HG03378 (cell line): ENCODE data around the gene CENPQ.
"Not testable (repeated sequence)": the region's sequence is repeated elsewhere in the genome, so short reads cannot be mapped to it uniquely, and the experiment has no call there.

Experiments used
- ATAC-seq: cut with Tn5 transposase; IDR thresholded peaks from one replicate; pipeline ENCODE4 v1.9.1; 2021; ENCODE audit warnings: mild to moderate bottlenecking, moderate library complexity; ENCODE audit not compliant: unreplicated experiment

CENPQ gene, protein sequence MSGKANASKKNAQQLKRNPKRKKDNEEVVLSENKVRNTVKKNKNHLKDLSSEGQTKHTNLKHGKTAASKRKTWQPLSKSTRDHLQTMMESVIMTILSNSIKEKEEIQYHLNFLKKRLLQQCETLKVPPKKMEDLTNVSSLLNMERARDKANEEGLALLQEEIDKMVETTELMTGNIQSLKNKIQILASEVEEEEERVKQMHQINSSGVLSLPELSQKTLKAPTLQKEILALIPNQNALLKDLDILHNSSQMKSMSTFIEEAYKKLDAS

DNA sequence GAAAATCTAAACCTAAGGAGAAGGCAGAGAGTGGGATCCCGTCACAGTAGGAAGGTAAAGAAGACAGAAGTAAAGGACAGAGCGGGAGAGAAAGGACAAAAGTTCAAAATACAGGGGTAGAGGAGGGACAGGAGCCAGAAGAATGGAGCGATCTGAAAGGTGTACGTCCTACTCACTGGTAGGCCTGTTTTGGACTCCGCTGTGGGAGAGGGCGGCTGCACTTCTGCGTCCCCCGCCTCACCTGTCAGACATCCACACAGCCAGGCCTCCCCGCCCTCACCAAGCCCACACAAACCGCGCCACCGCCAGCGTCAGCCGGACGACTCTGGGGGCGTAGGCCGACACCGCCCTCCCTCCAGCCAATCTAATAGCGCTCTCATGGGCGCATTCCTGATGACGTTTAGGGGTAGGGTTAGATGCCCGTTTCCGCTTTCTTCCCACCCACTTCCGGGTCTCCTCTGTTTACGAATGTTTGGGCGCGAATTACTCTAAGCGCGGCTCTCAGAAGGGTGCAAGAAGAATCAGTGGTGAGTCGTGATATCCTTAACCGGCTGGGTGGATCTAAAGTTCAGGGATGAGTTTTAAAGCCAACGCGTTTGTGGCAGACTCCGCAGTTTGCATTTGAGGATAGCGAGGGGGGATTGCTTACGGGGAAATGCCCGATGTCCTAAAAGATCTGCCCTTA is at the start of gene CENPQ, which contains the start of gene MMUT:
Gene CENPQ (plus strand): TSS at position 444 of the 685 bp plus-strand sequence. CDS start 6,807 bp downstream, outside the sequence.
Gene MMUT (minus strand): TSS at position 327 of the 685 bp plus-strand sequence. CDS start 3,787 bp downstream, outside the sequence.
- peak; percentile 98 for ATAC-seq

DNA sequence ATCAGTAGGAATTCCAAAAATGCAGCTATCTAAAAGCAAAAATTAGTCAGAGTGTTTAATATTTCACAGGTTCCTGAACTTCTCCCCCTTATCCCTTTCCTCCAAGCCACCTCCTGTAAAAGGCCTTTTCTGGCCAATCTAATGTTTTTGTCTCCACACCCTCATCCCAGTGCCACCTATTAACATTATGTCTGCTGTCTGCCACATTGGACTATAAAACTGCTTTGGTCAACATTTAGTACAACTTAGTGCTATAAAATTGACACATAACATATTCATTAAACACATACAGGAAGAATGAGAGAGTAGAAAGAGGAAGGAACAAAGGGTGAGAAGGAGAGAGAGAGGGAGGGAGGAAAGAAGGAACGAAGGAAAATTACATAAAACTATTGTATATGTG is 47.8 kb upstream of the CENPQ start:
- no peak for ATAC-seq

DNA sequence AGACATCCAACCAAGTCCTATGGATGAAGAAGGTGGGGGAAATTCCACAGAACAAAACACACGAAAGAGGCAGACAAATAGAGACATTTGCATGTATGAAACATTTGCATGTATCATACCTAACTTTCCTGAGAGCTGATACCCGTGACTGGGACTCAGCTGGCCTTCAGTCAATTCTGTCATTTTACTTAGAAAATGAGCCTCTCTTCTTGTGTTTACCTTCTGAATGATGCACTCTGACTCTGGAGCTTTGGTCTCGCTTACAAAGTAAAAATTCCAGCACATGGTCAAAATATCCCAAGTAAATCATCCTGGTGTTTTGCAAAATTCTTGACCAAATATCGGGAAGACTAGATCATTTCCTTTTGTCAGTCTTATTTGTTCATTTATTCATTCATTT is 47.0 kb upstream of the CENPQ start:
- ATAC-seq, result no peak

DNA sequence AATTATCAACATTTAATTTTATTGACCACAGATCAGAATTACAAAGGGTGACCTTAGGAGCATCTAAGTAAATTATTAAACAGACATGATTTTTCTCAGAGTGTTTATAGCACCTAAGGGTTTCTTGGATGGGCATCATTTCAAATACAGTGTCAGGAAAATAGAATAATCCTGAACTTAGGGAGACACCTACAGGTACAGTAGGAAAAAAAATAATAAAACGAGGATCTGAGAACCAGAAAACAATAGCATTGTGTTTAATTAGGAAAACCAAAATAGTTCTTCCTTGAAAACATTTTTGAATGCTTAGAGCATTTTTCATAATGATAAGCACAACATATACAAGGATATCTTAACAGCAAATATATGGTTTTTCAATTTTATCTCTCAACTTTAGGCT is 39.4 kb upstream of the CENPQ start:
- ATAC-seq, result no peak

DNA sequence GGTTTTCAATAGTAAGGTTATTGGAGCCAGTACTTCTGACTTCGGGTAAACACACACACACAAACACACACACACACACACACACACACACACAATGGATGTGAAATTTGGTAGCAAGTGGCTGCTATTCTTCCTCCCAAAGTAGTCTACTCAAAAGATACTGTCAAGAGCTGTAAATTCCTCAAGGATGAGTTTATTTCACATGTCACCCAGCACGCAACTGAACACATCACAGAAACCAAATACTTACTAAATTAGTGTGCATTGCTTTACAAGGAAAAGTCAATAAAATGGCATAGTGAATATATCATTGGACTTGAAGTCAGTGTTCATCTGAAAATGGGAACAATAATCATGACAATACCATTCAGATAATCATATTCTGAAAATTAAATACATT is 33.0 kb upstream of the CENPQ start:
- ATAC-seq, result no peak

DNA sequence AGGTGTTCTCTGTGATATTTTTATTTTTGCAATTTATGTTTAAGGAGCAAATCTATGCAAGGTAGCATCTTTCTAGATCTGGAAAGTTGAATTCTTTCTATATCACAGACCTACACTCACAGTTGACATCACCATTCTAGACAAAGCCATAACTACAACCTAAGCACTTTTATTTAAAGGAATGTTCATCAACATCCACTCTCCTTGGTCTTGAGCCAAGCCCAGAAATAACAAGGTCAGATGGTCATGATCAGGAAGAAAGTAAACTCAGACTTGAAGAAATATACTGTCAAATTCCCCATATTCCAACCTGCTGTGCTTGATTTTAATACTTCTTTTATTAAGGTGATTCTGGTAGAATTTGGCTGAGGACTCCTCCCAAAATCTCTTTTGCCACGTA is 32.3 kb upstream of the CENPQ start:
- no peak for ATAC-seq

DNA sequence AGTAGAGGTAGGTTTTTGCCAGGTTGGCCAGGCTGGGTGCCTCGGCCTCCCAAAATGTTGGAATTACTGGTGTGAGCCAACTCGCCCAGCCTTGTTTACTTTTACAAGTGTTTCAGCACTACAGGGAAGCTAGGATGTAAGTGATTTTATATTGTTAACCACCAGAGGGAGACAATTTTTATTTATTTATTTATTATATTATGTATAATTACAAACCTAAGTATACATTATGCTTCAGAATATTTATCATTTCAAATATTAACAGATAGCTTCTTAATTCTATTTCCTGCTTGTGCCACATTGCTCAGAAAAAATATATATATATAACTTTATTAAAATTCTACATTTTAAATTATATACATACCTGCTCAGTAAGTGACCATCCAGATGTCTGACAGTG is 9.9 kb upstream of the CENPQ start:
- no peak for ATAC-seq

DNA sequence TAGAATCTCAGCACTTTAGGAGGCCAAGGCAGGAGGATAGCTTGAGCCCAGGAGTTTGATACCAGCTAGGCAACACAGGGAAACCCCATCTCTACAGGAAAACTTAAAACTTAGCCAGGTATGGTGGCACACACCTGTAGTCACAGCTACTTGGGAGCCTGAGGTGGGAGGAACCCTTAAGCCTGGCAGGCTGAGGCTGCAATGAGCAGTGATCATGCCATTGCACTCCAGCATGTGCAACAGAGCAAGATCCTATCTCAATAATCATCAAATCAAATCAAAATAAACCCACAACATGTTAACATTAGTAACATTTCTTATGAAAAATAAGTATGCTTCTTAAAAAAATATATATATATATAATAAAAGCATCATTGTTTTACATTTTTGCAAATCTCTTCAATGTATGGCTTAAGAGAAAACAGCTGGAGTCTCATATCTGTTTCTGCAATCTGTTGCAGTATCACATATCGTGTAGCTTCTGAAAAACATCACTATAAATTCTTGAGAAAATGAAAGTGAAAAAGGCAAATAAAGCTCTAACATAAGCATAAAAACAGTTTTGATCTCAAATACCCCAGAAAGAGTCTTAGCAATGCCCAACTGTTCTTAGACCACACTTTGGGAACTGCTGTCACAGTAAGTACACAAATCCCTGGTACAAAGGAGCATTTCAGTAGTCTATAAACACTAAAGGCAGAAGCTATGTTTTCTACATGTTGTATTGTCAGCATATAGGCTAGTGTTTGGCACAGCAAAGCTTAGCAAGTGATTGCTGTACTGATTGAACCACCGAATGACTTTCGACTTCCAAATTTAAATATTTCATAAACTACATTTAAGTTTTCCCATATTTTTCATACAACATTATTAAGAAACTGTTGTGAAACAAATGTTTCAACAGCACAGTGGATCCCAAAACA is 8.1 kb upstream of the CENPQ start:
- no peak for ATAC-seq

DNA sequence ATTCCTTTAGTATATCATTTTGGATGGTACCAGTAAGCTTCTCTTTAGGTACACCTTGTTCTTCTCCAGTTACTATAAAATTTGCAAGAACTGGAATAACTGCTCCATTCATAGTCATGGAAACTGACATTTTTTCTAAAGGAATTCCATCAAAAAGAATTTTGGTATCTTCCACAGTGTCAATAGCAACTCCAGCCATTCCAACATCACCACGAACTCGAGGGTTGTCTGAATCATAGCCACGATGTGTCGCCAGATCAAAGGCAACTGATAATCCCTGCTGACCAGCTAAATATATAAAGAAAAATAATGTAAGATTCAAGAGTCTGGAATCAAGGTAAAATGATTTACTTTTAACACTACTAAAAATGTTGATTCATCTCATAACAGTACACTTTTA is 5.4 kb upstream of the CENPQ start:
- ATAC-seq, result no peak

DNA sequence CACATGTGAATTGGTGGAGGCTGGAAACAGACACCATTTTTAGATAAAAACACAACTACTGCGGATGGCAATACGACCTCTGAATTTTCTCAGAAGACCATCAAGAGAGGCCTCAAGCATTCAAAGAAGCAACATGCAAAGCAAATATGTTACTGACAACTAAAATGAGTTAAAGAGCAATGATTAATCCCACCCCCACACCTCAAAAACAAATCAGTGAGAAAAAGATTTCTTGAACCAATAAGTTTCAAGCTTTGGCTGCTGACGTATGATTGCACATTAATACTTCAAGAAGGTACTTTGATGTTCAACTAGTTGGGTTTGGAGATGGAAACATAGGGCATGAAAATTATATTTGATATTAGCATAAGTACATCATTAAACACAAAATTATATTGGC is 1.1 kb upstream of the CENPQ start:
- no peak for ATAC-seq

DNA sequence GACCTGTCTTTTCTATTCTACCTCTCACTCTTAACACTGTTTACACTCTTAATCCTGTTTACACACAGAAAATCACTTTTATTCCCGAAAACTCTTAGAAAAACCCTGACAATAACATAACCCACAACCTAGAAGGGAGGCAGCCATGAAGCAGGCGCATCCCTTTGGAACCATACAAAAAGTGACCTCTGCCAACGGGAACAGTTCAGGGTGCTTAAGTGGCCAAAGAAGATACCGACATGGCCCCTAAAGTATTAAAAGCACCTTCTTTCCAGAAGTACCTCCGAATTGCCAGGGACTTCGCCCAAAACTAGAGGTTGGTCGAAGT is 607 bp upstream of the CENPQ start:
- peak; percentile 2 for ATAC-seq

DNA sequence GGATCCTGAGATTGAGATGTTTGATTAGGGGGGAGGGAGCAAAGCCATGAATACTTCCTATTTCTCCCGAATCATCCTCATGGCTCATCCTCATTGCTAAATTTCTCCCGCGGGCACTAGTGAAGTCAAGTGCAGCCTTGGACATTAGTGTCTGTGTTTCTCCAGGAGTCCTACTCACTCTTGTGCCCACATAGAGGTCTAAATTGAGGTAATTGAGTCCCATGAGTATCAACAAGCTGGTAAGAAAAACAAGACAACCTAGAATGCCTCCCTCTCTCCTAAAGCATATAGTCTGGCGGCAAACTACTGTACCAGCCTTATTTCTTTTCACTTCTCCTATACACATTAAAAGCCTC is 420 bp downstream of the CENPQ start:
- no peak for ATAC-seq

DNA sequence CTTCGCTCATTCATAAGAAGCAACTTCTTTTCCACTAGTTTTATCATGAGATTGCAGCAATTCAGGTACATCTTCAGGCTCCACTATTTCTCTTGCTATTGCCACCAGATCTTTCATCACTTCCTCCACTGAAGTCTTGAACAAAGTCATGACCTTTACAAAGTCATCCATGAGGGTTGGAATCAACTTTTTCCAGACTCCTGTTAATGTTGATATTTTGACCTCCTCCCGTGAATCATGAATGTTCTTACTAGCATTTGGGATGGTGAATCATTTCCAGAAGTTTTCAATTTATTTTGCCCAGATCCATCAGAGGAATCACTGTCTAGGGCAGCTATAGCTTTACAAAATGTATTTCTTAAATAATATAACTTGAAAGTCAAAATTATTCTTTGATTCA is 1.5 kb downstream of the CENPQ start:
- no peak for ATAC-seq

DNA sequence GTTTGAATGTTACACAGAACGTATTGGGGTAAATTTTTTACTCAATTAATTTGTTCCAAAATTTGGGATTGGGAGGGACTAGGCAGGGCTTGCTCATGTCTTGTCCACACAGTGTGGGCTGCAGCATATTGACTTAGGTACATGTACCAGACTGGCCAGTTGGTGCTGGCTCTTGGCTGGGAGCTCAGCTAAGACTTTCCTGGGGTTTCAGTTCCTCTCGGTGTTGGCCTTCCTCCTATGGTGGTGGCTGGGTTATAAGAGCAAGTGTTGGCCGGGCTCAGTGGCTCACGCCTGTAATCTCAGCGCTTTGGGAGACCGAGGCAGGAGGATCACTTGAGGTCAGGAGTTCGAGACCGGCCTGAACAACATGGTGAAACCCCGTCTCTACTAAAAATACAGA is 4.9 kb downstream of the CENPQ start:
- no peak for ATAC-seq

DNA sequence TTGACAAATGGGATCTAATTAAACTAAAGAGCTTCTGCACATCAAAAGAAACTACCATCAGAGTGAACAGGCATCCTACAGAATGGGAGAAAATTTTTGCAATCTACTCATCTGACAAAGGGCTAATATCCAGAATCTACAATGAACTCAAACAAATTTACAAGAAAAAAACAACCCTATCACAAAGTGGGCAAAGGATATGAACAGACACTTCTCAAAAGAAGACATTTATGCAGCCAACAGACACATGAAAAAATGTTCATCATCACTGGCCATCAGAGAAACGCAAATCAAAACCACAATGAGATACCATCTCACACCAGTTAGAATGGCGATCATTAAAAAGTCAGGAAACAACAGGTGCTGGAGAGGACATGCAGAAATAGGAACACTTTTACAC is 13.4 kb downstream of the CENPQ start:
- not testable (repeated sequence) for ATAC-seq

DNA sequence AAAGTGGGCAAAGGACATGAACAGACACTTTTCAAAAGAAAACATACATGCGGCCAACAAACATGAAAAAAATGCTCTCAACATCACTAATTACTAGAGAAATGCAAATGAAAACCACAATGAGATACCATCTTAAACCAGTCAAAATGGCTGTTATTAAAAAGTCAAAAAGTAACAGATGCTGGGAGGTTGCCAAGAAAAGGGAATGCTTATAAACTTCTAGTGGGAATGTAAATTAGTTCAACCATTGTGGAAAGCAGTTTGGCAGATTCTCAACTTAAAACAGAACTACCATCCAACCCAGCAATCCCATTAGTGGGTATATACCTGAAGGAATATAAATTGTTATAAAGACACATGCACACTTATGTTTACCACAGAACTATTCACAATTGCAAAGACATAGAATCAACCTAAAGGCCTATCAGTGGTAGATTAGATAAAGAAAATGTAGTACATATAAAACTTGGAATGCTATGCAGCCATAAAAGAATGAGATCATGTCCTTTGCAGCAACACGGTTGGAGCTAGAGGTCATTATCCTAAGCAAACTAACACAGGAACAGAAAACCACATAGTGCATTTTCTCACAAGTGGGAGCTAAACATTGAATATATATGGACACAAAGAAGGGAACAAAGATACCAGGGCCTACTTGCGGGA is 16.3 kb downstream of the CENPQ start:
- no peak for ATAC-seq

DNA sequence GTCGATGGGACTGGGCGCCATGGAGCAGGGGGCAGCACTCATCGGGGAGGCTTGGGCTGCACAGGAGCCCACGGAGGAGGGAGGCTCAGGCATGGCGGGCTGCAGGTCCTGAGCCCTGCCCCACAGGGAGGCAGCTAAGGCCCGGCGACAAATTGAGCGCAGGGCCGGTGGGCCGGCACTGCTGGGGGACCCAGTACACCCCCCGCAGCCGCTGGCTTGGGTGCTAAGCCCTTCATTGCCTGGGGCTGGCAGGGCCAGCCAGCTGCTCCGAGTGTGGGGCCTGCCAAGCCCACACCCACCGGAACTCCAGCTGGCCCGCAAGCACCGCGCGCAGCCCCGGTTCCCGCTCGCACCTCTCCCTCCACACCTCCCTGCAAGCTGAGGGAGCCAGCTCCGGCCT is 18.7 kb downstream of the CENPQ start:
- not testable (repeated sequence) for ATAC-seq

DNA sequence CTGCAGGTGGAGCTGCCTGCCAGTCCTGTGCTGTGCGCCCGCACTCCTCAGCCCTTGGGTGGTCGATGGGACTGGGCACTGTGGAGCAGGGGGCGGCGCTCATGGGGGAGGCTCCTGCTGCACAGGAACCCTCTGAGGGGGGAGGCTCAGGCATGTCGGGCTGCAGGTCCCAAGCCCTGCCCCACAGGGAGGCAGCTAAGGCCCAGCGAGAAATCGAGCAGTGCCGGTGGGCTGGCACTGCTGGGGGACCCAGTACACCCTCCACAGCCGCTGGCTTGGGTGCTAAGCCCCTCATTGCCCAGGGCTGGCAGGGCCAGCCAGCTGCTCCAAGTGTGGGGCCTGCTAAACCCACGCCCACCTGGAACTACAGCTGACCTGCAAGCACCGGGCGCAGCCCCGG is 20.2 kb downstream of the CENPQ start:
- ATAC-seq, result not testable (repeated sequence)

DNA sequence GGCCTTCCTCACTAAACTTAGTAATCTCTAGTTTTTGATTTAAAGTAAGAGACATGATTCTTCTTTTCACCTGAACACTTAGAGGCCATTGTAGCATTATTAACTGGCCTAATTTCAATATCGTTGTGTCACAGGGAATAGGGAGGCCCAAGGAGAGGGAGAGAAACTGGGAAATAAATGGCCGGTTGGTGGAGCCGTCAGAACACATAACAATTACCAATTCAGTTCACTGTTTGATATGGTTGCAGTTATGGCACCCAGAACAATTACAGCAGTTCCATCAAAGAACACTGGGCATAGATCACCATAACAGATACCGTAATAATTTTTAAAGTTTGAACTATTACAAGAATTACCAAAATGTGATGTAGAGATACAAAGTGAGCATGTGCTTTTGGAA is 27.5 kb downstream of the CENPQ start:
- ATAC-seq, result no peak

DNA sequence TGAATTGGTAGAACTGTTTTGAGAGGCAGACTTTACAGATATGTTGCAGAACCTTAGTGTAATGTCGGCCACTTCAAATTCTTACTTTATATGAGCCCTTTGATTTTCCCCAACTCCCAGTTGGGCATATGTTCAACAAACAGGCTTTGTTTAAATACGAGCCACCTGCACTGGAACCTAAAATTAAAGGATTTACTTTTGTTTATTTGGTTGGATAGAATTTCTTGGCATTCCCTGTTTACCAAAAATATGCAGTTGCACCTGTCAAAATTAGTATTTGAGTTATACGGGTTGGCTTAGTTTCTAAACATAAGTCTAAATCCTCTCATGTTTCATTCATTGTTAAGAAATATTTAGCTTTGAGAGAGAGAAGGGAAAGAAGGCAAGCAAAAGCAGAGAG is 34.1 kb downstream of the CENPQ start:
- ATAC-seq, result no peak

DNA sequence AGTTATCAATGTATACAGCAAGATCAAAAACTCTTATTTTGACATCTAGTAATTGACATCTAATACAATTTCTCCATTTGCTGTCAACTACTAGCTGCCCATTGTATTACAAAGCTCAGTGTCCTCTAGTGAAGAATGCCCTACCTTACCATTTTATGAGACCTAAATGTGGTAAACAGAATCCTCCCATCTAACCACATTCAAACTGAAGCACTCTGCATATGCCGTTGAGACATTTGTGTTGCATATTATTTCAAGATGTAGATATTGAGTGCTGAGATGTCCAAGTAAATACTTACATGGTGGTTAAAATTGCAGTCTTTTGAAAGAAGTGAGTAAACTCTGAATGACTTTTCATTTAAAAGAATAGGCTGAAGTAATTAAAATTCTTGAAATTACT is 36.0 kb downstream of the CENPQ start:
- no peak for ATAC-seq
